D341Med (cell line): ENCODE measurements around the gene YY1.
A peak's percentile ranks its signal among the peaks of the same experiment; 100 is the strongest.

Experiments used
- DNase-seq: peaks from one replicate; pipeline ENCODE4 v3.0.0; 2012; ENCODE audit warnings: low spot score

Gene YY1

GRCh38 chr14:100313464-100314230 is 74.7 kb downstream of the YY1 start:
- no peak for DNase-seq

GRCh38 chr14:100314724-100315123 is 75.8 kb downstream of the YY1 start:
- DNase-seq: no peak

- no peak for DNase-seq
These were observed 78.4 kb downstream of the YY1 start for GRCh38 chr14:100317389-100317788.

- DNase-seq: peak; percentile 85
These were observed 79.2 kb downstream of the YY1 start for GRCh38 chr14:100317912-100318808.

- no peak for DNase-seq
These were observed 81.4 kb downstream of the YY1 start for GRCh38 chr14:100320157-100320856.

- no peak for DNase-seq
These were observed 82.7 kb downstream of the YY1 start for GRCh38 chr14:100321473-100322137.

- DNase-seq: no peak
These were observed 83.4 kb downstream of the YY1 start for GRCh38 chr14:100322138-100322957.

GRCh38 chr14:100323121-100323941 is 84.4 kb downstream of the YY1 start, which contains the start of gene SLC25A47:
SLC25A47 (plus strand) TSS chr14:100323339; CDS start chr14:100323415, 76 bp downstream.
- no peak for DNase-seq

- DNase-seq: no peak
These were observed 85.0 kb downstream of the YY1 start for GRCh38 chr14:100323942-100324307.

- no peak for DNase-seq
These were observed 86.3 kb downstream of the YY1 start for GRCh38 chr14:100325231-100325632.

- no peak for DNase-seq
These were observed 87.0 kb downstream of the YY1 start for GRCh38 chr14:100325958-100326357.

GRCh38 chr14:100327128-100327527 is 88.2 kb downstream of the YY1 start:
- DNase-seq: no peak

GRCh38 chr14:100328495-100329163 is 89.7 kb downstream of the YY1 start:
- no peak for DNase-seq

- no peak for DNase-seq
These were observed 90.5 kb downstream of the YY1 start for GRCh38 chr14:100329233-100330006.

GRCh38 chr14:100330007-100330344 is 91.0 kb downstream of the YY1 start:
- no peak for DNase-seq

- no peak for DNase-seq
These were observed 91.5 kb downstream of the YY1 start for GRCh38 chr14:100330388-100330931.

- DNase-seq: no peak
These were observed 93.2 kb downstream of the YY1 start for GRCh38 chr14:100332071-100332639.
